SK-N-SH (cell line): ENCODE results near the gene ABHD13. TPM values are rescaled to one million over a fixed set of nuclear protein-coding genes. Genes with fewer than 3 reads are reported as not detected.

Experiments used
- CTCF ChIA-PET: fragments of 300-600, 350-600 bp; formaldehyde crosslinking; extraction: SDS; loops from one replicate; lab custom pipeline; 2021; lab: Yijun Ruan, JAX
- POLR2A ChIA-PET: fragments of 350-600 bp; sonication (Branson Sonifier 250); formaldehyde crosslinking; extraction: SDS; loops from one replicate; lab custom pipeline; 2020; ENCODE audit warnings: antibody characterized with exemption, inconsistent platforms; lab: Yijun Ruan, JAX
- DNase-seq: peaks from one replicate; pipeline ENCODE4 v3.0.0; 2012
- H2AFZ ChIP-seq: fragments of 200-600 bp; sonication (generic); 2 replicates; pipeline ENCODE4 v1.8.1; 2016; ENCODE audit warnings: antibody characterized with exemption, mild to moderate bottlenecking, low read depth
- H3F3A ChIP-seq: fragments of 200-600 bp; sonication (generic); replicated peaks from 2 replicates; pipeline ENCODE3; 2016; ENCODE audit warnings: antibody characterized with exemption, mild to moderate bottlenecking; ENCODE audit not compliant: insufficient read depth
- H3K27ac ChIP-seq, 2 experiments: fragments of 200-500 bp in 1 of 2; fragments of 200-600 bp in 1 of 2; sonication (Bioruptor generic) in 1 of 2; sonication (generic), shearing (Covaris generic) in 1 of 2; 2 replicates each; pipeline versions ENCODE4 v1.5.1 to v1.6.1; 2014 to 2016; ENCODE audit warnings: low read depth in 2 of 2, inconsistent platforms in 1 of 2, low read length in 1 of 2, mild to moderate bottlenecking in 1 of 2, mixed read lengths in 1 of 2
- H3K27me3 ChIP-seq: fragments of 200-600 bp; sonication (generic), shearing (Covaris generic); 2 replicates; pipeline ENCODE4 v1.6.1; 2016; ENCODE audit warnings: mixed run types; ENCODE audit not compliant: insufficient read depth
- H3K36me3 ChIP-seq, 2 experiments: fragments of 200-500 bp in 1 of 2; fragments of 200-600 bp in 1 of 2; sonication (Bioruptor generic) in 1 of 2; sonication (generic) in 1 of 2; replicated peaks in 1 of 2; 2 replicates each; pipeline versions ENCODE3 to v1.5.1; 2014 to 2016; ENCODE audit warnings: low read length in 1 of 2, mild to moderate bottlenecking in 1 of 2; ENCODE audit not compliant: insufficient read depth in 2 of 2, control insufficient read depth in 1 of 2
- H3K4me1 ChIP-seq, 2 experiments: fragments of 200-500 bp in 1 of 2; fragments of 200-600 bp in 1 of 2; sonication (Bioruptor generic) in 1 of 2; sonication (generic), shearing (Covaris generic) in 1 of 2; 2 replicates each; pipeline versions ENCODE4 v1.5.1 to v1.6.1; 2014 to 2016; ENCODE audit warnings: low read depth in 1 of 2, low read length in 1 of 2, mixed run types in 1 of 2; ENCODE audit not compliant: insufficient read depth in 2 of 2, control insufficient read depth in 1 of 2
- H3K4me2 ChIP-seq: fragments of 200-600 bp; sonication (generic), shearing (Covaris generic); 2 replicates; pipeline ENCODE4 v1.6.1; 2017; ENCODE audit warnings: mixed run types
- H3K4me3 ChIP-seq, 2 experiments: fragments of 200-500 bp in 1 of 2; fragments of 200-600 bp in 1 of 2; sonication (Bioruptor generic) in 1 of 2; sonication (generic), shearing (Covaris generic) in 1 of 2; 2 replicates each; pipeline versions ENCODE4 v1.5.1 to v1.8.1; 2014 to 2016; ENCODE audit warnings: low read depth in 2 of 2, inconsistent platforms in 1 of 2, low read length in 1 of 2, mild to moderate bottlenecking in 1 of 2, mixed read lengths in 1 of 2, moderate library complexity in 1 of 2
- H3K79me2 ChIP-seq: fragments of 200-600 bp; sonication (generic); 2 replicates; pipeline ENCODE4 v1.8.1; 2017; ENCODE audit warnings: mild to moderate bottlenecking; ENCODE audit not compliant: insufficient read depth
- H3K9ac ChIP-seq: fragments of 200-600 bp; sonication (generic); 2 replicates; pipeline ENCODE4 v1.6.1; 2017; ENCODE audit warnings: mixed run types
- H3K9me2 ChIP-seq: fragments of 200-600 bp; sonication (generic); 2 replicates; pipeline ENCODE4 v1.6.1; 2017; ENCODE audit warnings: mixed run types
- H3K9me3 ChIP-seq: fragments of 200-600 bp; sonication (generic); 2 replicates; pipeline ENCODE4 v1.6.1; 2017; ENCODE audit warnings: mixed run types, mild to moderate bottlenecking, moderate library complexity
- H4K20me1 ChIP-seq: fragments of 200-600 bp; sonication (generic); 2 replicates; pipeline ENCODE4 v1.6.1; 2017; ENCODE audit warnings: mild to moderate bottlenecking, mixed run types; ENCODE audit not compliant: insufficient read depth
- ELF1 ChIP-seq: IDR thresholded peaks from 2 replicates; pipeline ENCODE4 v1.4.0; 2012
- EP300 ChIP-seq, 2 experiments: IDR thresholded peaks; 2 replicates each; pipeline versions ENCODE4 v1.4.0 to v1.6.1; 2012; ENCODE audit warnings: borderline replicate concordance in 1 of 2, low read depth in 1 of 2, low read length in 1 of 2
- EZH2phosphoT487 ChIP-seq: fragments of 200-600 bp; sonication (generic); IDR thresholded peaks from 2 replicates; pipeline ENCODE4 v1.6.1; 2017; ENCODE audit warnings: low read depth, mixed run types, mild to moderate bottlenecking, antibody characterized with exemption, moderate library complexity, borderline replicate concordance
- FOXJ3 ChIP-seq: sonication (generic); formaldehyde crosslinking; IDR thresholded peaks from 2 replicates; pipeline ENCODE4 v1.5.1; 2020; ENCODE audit warnings: mild to moderate bottlenecking, missing genetic modification reagents
- GABPA ChIP-seq: IDR thresholded peaks from 2 replicates; pipeline ENCODE4 v1.4.0; 2012; ENCODE audit warnings: low read depth, mild to moderate bottlenecking
- JUND ChIP-seq: IDR thresholded peaks from 2 replicates; pipeline ENCODE4 v1.4.0; 2012
- MEF2A ChIP-seq: IDR thresholded peaks from 2 replicates; pipeline ENCODE4 v1.4.0; 2012; ENCODE audit warnings: low read depth, borderline replicate concordance
- NFIC ChIP-seq: IDR thresholded peaks from 2 replicates; pipeline ENCODE4 v1.4.0; 2012; ENCODE audit warnings: borderline replicate concordance
- POLR2AphosphoS5 ChIP-seq: IDR thresholded peaks from 2 replicates; pipeline ENCODE4 v1.6.1; 2012; ENCODE audit warnings: low read depth, low read length
- RCOR1 ChIP-seq: fragments of 150-350 bp; IDR thresholded peaks from 2 replicates; pipeline ENCODE4 v1.6.1; 2017; ENCODE audit warnings: antibody characterized with exemption, low read length
- RFX5 ChIP-seq: IDR thresholded peaks from 2 replicates; pipeline ENCODE4 v1.6.1; 2012; ENCODE audit warnings: mild to moderate bottlenecking, improper control_type of control experiment, low read length
- SIN3A ChIP-seq: IDR thresholded peaks from 2 replicates; pipeline ENCODE4 v1.6.1; 2012; ENCODE audit warnings: low read depth, mild to moderate bottlenecking, low read length, moderate library complexity, borderline replicate concordance
- SMC3 ChIP-seq: IDR thresholded peaks from 2 replicates; pipeline ENCODE4 v1.6.1; 2012; ENCODE audit warnings: low read depth, low read length, improper control_type of control experiment
- TAF1 ChIP-seq: IDR thresholded peaks from 2 replicates; pipeline ENCODE4 v1.6.1; 2012; ENCODE audit warnings: low read depth, mild to moderate bottlenecking, low read length, moderate library complexity, borderline replicate concordance
- YY1 ChIP-seq: IDR thresholded peaks from 2 replicates; pipeline ENCODE4 v1.4.0; 2012; ENCODE audit warnings: low read depth, mild to moderate bottlenecking
- WGBS: methylation state at CpG from one replicate; pipeline ENCODE4 v1.1.6; 2017; ENCODE audit warnings: low lambda C conversion rate; 5-methylcytosine and 5-hydroxymethylcytosine counted together
- polyA plus RNA-seq, 3 experiments: library from polyadenylated mRNA; depleted of rRNA; stranded (reverse); fragments of >200 nt; gene quantifications; 2 replicates each; pipeline ENCODE4 v1.2.3, GENCODE V29; 2012
- TF ChIP-seq, protein P1 (sequence below): fragments of 200-600 bp; sonication (generic); IDR thresholded peaks from 2 replicates; pipeline ENCODE4 v1.6.1; 2017; ENCODE audit warnings: antibody characterized with exemption, mild to moderate bottlenecking, moderate library complexity
- TF ChIP-seq, protein P2 (sequence below): IDR thresholded peaks from 2 replicates; pipeline ENCODE4 v1.4.0; 2012; ENCODE audit warnings: low read depth
- TF ChIP-seq, protein P3 (sequence below): IDR thresholded peaks from 2 replicates; pipeline ENCODE4; 2012
- TF ChIP-seq, protein P4 (sequence below): IDR thresholded peaks from 2 replicates; pipeline ENCODE4 v1.6.1; 2012; ENCODE audit warnings: mild to moderate bottlenecking, low read depth, low read length, moderate library complexity

Gene ABHD13
- polyA plus RNA-seq, 1 of the 3 experiments (the other 2 are of a cell fraction), result 2.9 TPM

DNA sequence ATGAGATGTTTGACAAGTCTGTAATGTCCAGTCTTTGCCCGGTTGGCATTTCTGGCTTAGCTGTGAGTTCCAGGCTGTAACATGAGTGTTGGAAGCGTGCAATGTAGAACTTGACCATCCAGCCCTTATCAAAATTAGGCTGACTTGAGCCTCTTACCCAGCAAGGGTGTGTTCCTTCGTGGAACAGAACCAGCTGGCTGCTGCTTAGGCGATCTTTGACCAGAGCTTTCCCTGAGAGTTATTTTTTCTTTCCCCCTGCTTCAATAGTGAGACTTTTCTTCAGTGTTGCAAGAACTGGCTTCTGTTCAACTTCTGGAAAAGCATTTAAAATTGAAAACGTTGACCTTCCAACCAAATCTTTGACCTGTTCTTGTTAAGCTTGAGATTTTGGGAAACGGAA, 57.9 kb downstream of the ABHD13 start:
- WGBS, result 66% methylated on average over 6 of the region's 6 CpGs
- Histone ChIP-seq H3K27me3 (no peaks in the 10 kb centered on the region), H3F3A (no peaks in the 10 kb centered on the region), H3K9ac (no peak overlapping the region), H3K4me1 (no peaks in the 10 kb centered on the region), H2AFZ (no peak overlapping the region), H3K36me3 (no peaks in the 10 kb centered on the region), H3K9me3 (no peaks in the 10 kb centered on the region), H3K27ac (no peak overlapping the region), H3K9me2 (no peaks in the 10 kb centered on the region), H4K20me1 (no peaks in the 10 kb centered on the region), H3K4me2 (no peak overlapping the region), H3K4me3 (no peak overlapping the region), H3K79me2 (no peaks in the 10 kb centered on the region)
- ChIA-PET POLR2A (no interaction called here), CTCF (no interaction called here)
- TF ChIP-seq EP300 (IDR thresholded peaks at IDR 0.05; ENCODE audit: borderline replicate concordance in 1 of 2, low read depth in 1 of 2, low read length in 1 of 2) (no peak), SMC3 (no peak), TAF1 (no peak), RCOR1 (no peak), POLR2AphosphoS5 (no peak), ELF1 (no peak), MEF2A (no peak), JUND (no peak), RFX5 (no peak), EZH2phosphoT487 (no peak), NFIC (no peak), FOXJ3 (CRISPR knock-in tag) (no peak), GABPA (no peak), SIN3A (no peak), YY1 (no peak)
- TF ChIP-seq, protein P1, sequence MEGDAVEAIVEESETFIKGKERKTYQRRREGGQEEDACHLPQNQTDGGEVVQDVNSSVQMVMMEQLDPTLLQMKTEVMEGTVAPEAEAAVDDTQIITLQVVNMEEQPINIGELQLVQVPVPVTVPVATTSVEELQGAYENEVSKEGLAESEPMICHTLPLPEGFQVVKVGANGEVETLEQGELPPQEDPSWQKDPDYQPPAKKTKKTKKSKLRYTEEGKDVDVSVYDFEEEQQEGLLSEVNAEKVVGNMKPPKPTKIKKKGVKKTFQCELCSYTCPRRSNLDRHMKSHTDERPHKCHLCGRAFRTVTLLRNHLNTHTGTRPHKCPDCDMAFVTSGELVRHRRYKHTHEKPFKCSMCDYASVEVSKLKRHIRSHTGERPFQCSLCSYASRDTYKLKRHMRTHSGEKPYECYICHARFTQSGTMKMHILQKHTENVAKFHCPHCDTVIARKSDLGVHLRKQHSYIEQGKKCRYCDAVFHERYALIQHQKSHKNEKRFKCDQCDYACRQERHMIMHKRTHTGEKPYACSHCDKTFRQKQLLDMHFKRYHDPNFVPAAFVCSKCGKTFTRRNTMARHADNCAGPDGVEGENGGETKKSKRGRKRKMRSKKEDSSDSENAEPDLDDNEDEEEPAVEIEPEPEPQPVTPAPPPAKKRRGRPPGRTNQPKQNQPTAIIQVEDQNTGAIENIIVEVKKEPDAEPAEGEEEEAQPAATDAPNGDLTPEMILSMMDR, result no peak
- TF ChIP-seq, protein P2, sequence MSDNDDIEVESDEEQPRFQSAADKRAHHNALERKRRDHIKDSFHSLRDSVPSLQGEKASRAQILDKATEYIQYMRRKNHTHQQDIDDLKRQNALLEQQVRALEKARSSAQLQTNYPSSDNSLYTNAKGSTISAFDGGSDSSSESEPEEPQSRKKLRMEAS, result no peak
- TF ChIP-seq, protein P3, sequence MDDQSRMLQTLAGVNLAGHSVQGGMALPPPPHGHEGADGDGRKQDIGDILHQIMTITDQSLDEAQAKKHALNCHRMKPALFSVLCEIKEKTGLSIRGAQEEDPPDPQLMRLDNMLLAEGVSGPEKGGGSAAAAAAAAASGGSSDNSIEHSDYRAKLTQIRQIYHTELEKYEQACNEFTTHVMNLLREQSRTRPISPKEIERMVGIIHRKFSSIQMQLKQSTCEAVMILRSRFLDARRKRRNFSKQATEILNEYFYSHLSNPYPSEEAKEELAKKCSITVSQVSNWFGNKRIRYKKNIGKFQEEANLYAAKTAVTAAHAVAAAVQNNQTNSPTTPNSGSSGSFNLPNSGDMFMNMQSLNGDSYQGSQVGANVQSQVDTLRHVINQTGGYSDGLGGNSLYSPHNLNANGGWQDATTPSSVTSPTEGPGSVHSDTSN, result no peak
- TF ChIP-seq, protein P4, sequence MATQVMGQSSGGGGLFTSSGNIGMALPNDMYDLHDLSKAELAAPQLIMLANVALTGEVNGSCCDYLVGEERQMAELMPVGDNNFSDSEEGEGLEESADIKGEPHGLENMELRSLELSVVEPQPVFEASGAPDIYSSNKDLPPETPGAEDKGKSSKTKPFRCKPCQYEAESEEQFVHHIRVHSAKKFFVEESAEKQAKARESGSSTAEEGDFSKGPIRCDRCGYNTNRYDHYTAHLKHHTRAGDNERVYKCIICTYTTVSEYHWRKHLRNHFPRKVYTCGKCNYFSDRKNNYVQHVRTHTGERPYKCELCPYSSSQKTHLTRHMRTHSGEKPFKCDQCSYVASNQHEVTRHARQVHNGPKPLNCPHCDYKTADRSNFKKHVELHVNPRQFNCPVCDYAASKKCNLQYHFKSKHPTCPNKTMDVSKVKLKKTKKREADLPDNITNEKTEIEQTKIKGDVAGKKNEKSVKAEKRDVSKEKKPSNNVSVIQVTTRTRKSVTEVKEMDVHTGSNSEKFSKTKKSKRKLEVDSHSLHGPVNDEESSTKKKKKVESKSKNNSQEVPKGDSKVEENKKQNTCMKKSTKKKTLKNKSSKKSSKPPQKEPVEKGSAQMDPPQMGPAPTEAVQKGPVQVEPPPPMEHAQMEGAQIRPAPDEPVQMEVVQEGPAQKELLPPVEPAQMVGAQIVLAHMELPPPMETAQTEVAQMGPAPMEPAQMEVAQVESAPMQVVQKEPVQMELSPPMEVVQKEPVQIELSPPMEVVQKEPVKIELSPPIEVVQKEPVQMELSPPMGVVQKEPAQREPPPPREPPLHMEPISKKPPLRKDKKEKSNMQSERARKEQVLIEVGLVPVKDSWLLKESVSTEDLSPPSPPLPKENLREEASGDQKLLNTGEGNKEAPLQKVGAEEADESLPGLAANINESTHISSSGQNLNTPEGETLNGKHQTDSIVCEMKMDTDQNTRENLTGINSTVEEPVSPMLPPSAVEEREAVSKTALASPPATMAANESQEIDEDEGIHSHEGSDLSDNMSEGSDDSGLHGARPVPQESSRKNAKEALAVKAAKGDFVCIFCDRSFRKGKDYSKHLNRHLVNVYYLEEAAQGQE, result no peak
- no peak for DNase-seq
